Measurements from ENCODE around the gene XPNPEP1.
A peak's percentile ranks its signal among the peaks of the same experiment; 100 is the strongest.
"Not testable (repeated sequence)": the region's sequence is repeated elsewhere in the genome, so short reads cannot be mapped to it uniquely, and the experiment has no call there.

The XPNPEP1 gene

GRCh38 chr10:109922358-109922975 lies 844 bp downstream of the XPNPEP1 start:
- DNase-seq: no peak

- peak in 2 of 5 donors; percentile 23 to 33 for DNase-seq
Measured at GRCh38 chr10:109920016-109920415, 3.3 kb downstream of the XPNPEP1 start.

GRCh38 chr10:109919220-109919619 lies 4.1 kb downstream of the XPNPEP1 start:
- peak in 1 of 5 donors; percentile 48 for DNase-seq

- DNase-seq: not testable (repeated sequence)
Measured at GRCh38 chr10:109918707-109919106, 4.6 kb downstream of the XPNPEP1 start.

- no peak for DNase-seq
Measured at GRCh38 chr10:109915566-109915965, 7.7 kb downstream of the XPNPEP1 start.

- peak in 4 of 5 donors; percentile 15 to 70 (median 26) for DNase-seq
Measured at GRCh38 chr10:109914966-109915365, 8.3 kb downstream of the XPNPEP1 start.

GRCh38 chr10:109913306-109913892 lies 9.9 kb downstream of the XPNPEP1 start:
- no peak for DNase-seq

- no peak for DNase-seq
Measured at GRCh38 chr10:109912335-109913281, 10.7 kb downstream of the XPNPEP1 start.

GRCh38 chr10:109911903-109912302 lies 11.4 kb downstream of the XPNPEP1 start:
- no peak for DNase-seq

GRCh38 chr10:109906316-109906715 lies 17.0 kb downstream of the XPNPEP1 start:
- no peak for DNase-seq

- DNase-seq: no peak
Measured at GRCh38 chr10:109904397-109904796, 18.9 kb downstream of the XPNPEP1 start.

GRCh38 chr10:109902992-109903947 lies 20.0 kb downstream of the XPNPEP1 start:
- DNase-seq: peak in 2 of 5 donors; percentile 14 to 38

GRCh38 chr10:109899356-109900331 lies 23.7 kb downstream of the XPNPEP1 start:
- DNase-seq: no peak

GRCh38 chr10:109898666-109899355 lies 24.5 kb downstream of the XPNPEP1 start:
- DNase-seq: no peak

GRCh38 chr10:109898007-109898406 lies 25.3 kb downstream of the XPNPEP1 start:
- no peak for DNase-seq

- DNase-seq: no peak
Measured at GRCh38 chr10:109895848-109896247, 27.5 kb downstream of the XPNPEP1 start.

- no peak for DNase-seq
Measured at GRCh38 chr10:109895095-109895818, 28.1 kb downstream of the XPNPEP1 start.

- DNase-seq: no peak
Measured at GRCh38 chr10:109894516-109894915, 28.8 kb downstream of the XPNPEP1 start.

- DNase-seq: no peak
Measured at GRCh38 chr10:109893386-109893785, 29.9 kb downstream of the XPNPEP1 start.

- no peak for DNase-seq
Measured at GRCh38 chr10:109892931-109893330, 30.4 kb downstream of the XPNPEP1 start.
